Measurements from ENCODE around the gene TMPRSS6. TPM values are rescaled to one million over a fixed set of nuclear protein-coding genes. Genes with fewer than 3 reads are reported as not detected.

Gene TMPRSS6
- total and polyA plus RNA-seq, 4 experiments from 2014 or later, result 0.61 to 0.90 TPM; not detected in 2

GRCh38 chr22:37063431-37064420 is 45.8 kb downstream of the TMPRSS6 start:
- POLR2A ChIA-PET (ENCODE audit: partially characterized antibody), result interaction anchor here (0.8 kb wide), 1 partner anchor 136 kb away, joined by 3 read pairs; no protein-coding TSS in a partner anchor
- peaks cover 18% of the 10 kb centered on the region for H3K4me1 ChIP-seq (ENCODE audit: insufficient read depth, low read length)
- CTCF ChIA-PET (ENCODE audit: partially characterized antibody), result no interaction called here
- Mint-ChIP-seq H3K4me3 (no peak overlapping the region), H3K9me3 (no peaks in the 10 kb centered on the region), H3K27ac (peak overlapping the region in 4 of 7 donors; percentile 30 to 87 (median 52)), H3K36me3 (peaks cover 6 to 22% of the 10 kb centered on the region in 2 donors), H3K27me3 (peaks cover 0 to 4% of the 10 kb centered on the region in 2 donors), H3K4me1 (peaks cover 4 to 10% (median 8%) of the 10 kb centered on the region in 4 donors)
- H3K27me3 ChIP-seq (ENCODE audit: insufficient read depth, low read length), result no peaks in the 10 kb centered on the region
- H3K36me3 ChIP-seq (ENCODE audit: insufficient read depth, low read length), result no peaks in the 10 kb centered on the region
- intact Hi-C loops (cut with micrococcal nuclease), result no loop called here
- H3K9me3 ChIP-seq (ENCODE audit: control insufficient read depth in 1 of 2, low read length in 2 of 2), result no peaks in the 10 kb centered on the region
- no peak overlapping the region for H3K27ac ChIP-seq (ENCODE audit: low read depth, low read length)
- DNase-seq, result peak in 2 of 5 donors; percentile 15 to 28
- no peak overlapping the region for H3K4me3 ChIP-seq (ENCODE audit: low read length in 2 of 2)

GRCh38 chr22:37062702-37063381 is 46.7 kb downstream of the TMPRSS6 start:
- intact Hi-C loops (cut with micrococcal nuclease), result no loop called here
- ChIA-PET POLR2A (ENCODE audit: partially characterized antibody) (no interaction called here), CTCF (ENCODE audit: partially characterized antibody) (no interaction called here)
- Histone ChIP-seq H3K27ac (ENCODE audit: low read depth, low read length) (no peak overlapping the region), H3K4me1 (ENCODE audit: insufficient read depth, low read length) (peaks cover 18% of the 10 kb centered on the region), H3K9me3 (ENCODE audit: control insufficient read depth in 1 of 2, low read length in 2 of 2) (no peaks in the 10 kb centered on the region), H3K27me3 (ENCODE audit: insufficient read depth, low read length) (no peaks in the 10 kb centered on the region), H3K4me3 (ENCODE audit: low read length in 2 of 2) (no peak overlapping the region), H3K36me3 (ENCODE audit: insufficient read depth, low read length) (peaks cover 3% of the 10 kb centered on the region)
- peaks cover 6 to 29% of the 10 kb centered on the region in 2 donors for H3K36me3 Mint-ChIP-seq
- no peak overlapping the region for H3K4me3 Mint-ChIP-seq
- H3K4me1 Mint-ChIP-seq, result peaks cover 4 to 10% (median 7%) of the 10 kb centered on the region in 4 donors
- peaks cover 0 to 4% of the 10 kb centered on the region in 2 donors for H3K27me3 Mint-ChIP-seq
- H3K9me3 Mint-ChIP-seq, result no peaks in the 10 kb centered on the region
- H3K27ac Mint-ChIP-seq, result peak overlapping the region in 2 of 7 donors; percentile 20 to 51
- DNase-seq, result no peak

GRCh38 chr22:37062376-37062675 is 47.2 kb downstream of the TMPRSS6 start:
- no peaks in the 10 kb centered on the region for H3K9me3 Mint-ChIP-seq

GRCh38 chr22:37061611-37062375 is 47.7 kb downstream of the TMPRSS6 start:
- intact Hi-C loops (cut with micrococcal nuclease), result no loop called here
- ChIA-PET POLR2A (ENCODE audit: partially characterized antibody) (interaction anchor here (1.1 kb wide), 1 partner anchor 18 kb away, joined by 3 read pairs; no protein-coding TSS in a partner anchor), CTCF (ENCODE audit: partially characterized antibody) (no interaction called here)
- Mint-ChIP-seq H3K4me1 (peaks cover 4 to 10% (median 7%) of the 10 kb centered on the region in 4 donors), H3K27ac (peak overlapping the region in 1 of 7 donors; percentile 12), H3K4me3 (peak overlapping the region in 1 of 8 donors; percentile 46), H3K36me3 (peaks cover 16 to 39% of the 10 kb centered on the region in 2 donors), H3K27me3 (no peaks in the 10 kb centered on the region), H3K9me3 (no peaks in the 10 kb centered on the region)
- Histone ChIP-seq H3K27me3 (ENCODE audit: insufficient read depth, low read length) (no peaks in the 10 kb centered on the region), H3K9me3 (ENCODE audit: control insufficient read depth in 1 of 2, low read length in 2 of 2) (no peaks in the 10 kb centered on the region), H3K36me3 (ENCODE audit: insufficient read depth, low read length) (peaks cover 7% of the 10 kb centered on the region), H3K27ac (ENCODE audit: low read depth, low read length) (no peak overlapping the region), H3K4me1 (ENCODE audit: insufficient read depth, low read length) (peaks cover 18% of the 10 kb centered on the region), H3K4me3 (ENCODE audit: low read length in 2 of 2) (no peak overlapping the region)
- no peak for DNase-seq

More at GRCh38 chr22:37062376-37062675, 47.2 kb downstream of the TMPRSS6 start:
- intact Hi-C loops (cut with micrococcal nuclease), result no loop called here
- Histone ChIP-seq H3K4me3 (ENCODE audit: low read length in 2 of 2) (no peak overlapping the region), H3K4me1 (ENCODE audit: insufficient read depth, low read length) (peaks cover 18% of the 10 kb centered on the region), H3K9me3 (ENCODE audit: control insufficient read depth in 1 of 2, low read length in 2 of 2) (no peaks in the 10 kb centered on the region), H3K27me3 (ENCODE audit: insufficient read depth, low read length) (no peaks in the 10 kb centered on the region), H3K27ac (ENCODE audit: low read depth, low read length) (no peak overlapping the region), H3K36me3 (ENCODE audit: insufficient read depth, low read length) (peaks cover 7% of the 10 kb centered on the region)
- no peak for DNase-seq
- ChIA-PET POLR2A (ENCODE audit: partially characterized antibody) (no interaction called here), CTCF (ENCODE audit: partially characterized antibody) (no interaction called here)
- no peak overlapping the region for H3K27ac Mint-ChIP-seq
- peaks cover 10 to 34% of the 10 kb centered on the region in 2 donors for H3K36me3 Mint-ChIP-seq
- no peaks in the 10 kb centered on the region for H3K27me3 Mint-ChIP-seq
- peaks cover 4 to 10% (median 7%) of the 10 kb centered on the region in 4 donors for H3K4me1 Mint-ChIP-seq
- no peak overlapping the region for H3K4me3 Mint-ChIP-seq

GRCh38 chr22:37060801-37061610 is 48.5 kb downstream of the TMPRSS6 start:
- H3K27ac ChIP-seq (ENCODE audit: low read depth, low read length), result no peak overlapping the region
- H3K9me3 ChIP-seq (ENCODE audit: control insufficient read depth in 1 of 2, low read length in 2 of 2), result no peaks in the 10 kb centered on the region
- Mint-ChIP-seq H3K27ac (peak overlapping the region in 3 of 7 donors; percentile 8 to 70 (median 42)), H3K9me3 (no peaks in the 10 kb centered on the region), H3K4me1 (peaks cover 4 to 10% (median 7%) of the 10 kb centered on the region in 4 donors), H3K27me3 (no peaks in the 10 kb centered on the region), H3K36me3 (peaks cover 20 to 45% of the 10 kb centered on the region in 2 donors), H3K4me3 (peak overlapping the region in 4 of 8 donors; percentile 22 to 46 (median 38))
- H3K27me3 ChIP-seq (ENCODE audit: insufficient read depth, low read length), result no peaks in the 10 kb centered on the region
- peaks cover 7% of the 10 kb centered on the region for H3K36me3 ChIP-seq (ENCODE audit: insufficient read depth, low read length)
- no peak overlapping the region for H3K4me3 ChIP-seq (ENCODE audit: low read length in 2 of 2)
- intact Hi-C loops (cut with micrococcal nuclease), result no loop called here
- ChIA-PET CTCF (ENCODE audit: partially characterized antibody) (no interaction called here), POLR2A (ENCODE audit: partially characterized antibody) (interaction anchor here (1.1 kb wide), 1 partner anchor 18 kb away, joined by 3 read pairs; no protein-coding TSS in a partner anchor)
- no peak for DNase-seq
- H3K4me1 ChIP-seq (ENCODE audit: insufficient read depth, low read length), result peaks cover 18% of the 10 kb centered on the region

- Histone ChIP-seq H3K27me3 (ENCODE audit: insufficient read depth, low read length) (no peaks in the 10 kb centered on the region), H3K4me3 (ENCODE audit: low read length in 2 of 2) (no peak overlapping the region), H3K9me3 (ENCODE audit: control insufficient read depth in 1 of 2, low read length in 2 of 2) (no peaks in the 10 kb centered on the region), H3K4me1 (ENCODE audit: insufficient read depth, low read length) (peaks cover 18% of the 10 kb centered on the region), H3K36me3 (ENCODE audit: insufficient read depth, low read length) (peaks cover 15% of the 10 kb centered on the region), H3K27ac (ENCODE audit: low read depth, low read length) (no peak overlapping the region)
- Mint-ChIP-seq H3K4me1 (peaks cover 4 to 10% (median 7%) of the 10 kb centered on the region in 4 donors), H3K4me3 (peak overlapping the region in 2 of 8 donors; percentile 4 to 9), H3K27ac (peak overlapping the region in 6 of 7 donors; percentile 6 to 71 (median 47)), H3K9me3 (no peaks in the 10 kb centered on the region), H3K27me3 (no peaks in the 10 kb centered on the region), H3K36me3 (peaks cover 21 to 50% of the 10 kb centered on the region in 2 donors)
- peak in 1 of 5 donors; percentile 52 for DNase-seq
- intact Hi-C loops (cut with micrococcal nuclease), result no loop called here
- CTCF ChIA-PET (ENCODE audit: partially characterized antibody), result no interaction called here
- POLR2A ChIA-PET (ENCODE audit: partially characterized antibody), result no interaction called here
Measured at GRCh38 chr22:37059876-37060449, 49.5 kb downstream of the TMPRSS6 start.
